Activated T-helper 17 cell treated with anti-CD3 and anti-CD28 coated beads, Interleukin-2, amount 50 U/mL, for 72 hours (primary cell): ENCODE data around the gene STRC. TPM values are rescaled to one million over a fixed set of nuclear protein-coding genes. Genes with fewer than 3 reads are reported as not detected.
"Not testable (repeated sequence)": the region's sequence is repeated elsewhere in the genome, so short reads cannot be mapped to it uniquely, and the experiment has no call there.

Experiments used
- ATAC-seq: fragments of 150-1000 bp; cut with Tn5 transposase; replicated peaks from 2 replicates; pipeline ENCODE4 v1.10.0; 2021; ENCODE audit warnings: mild to moderate bottlenecking, moderate library complexity
- H3K27ac Mint-ChIP-seq: one replicate; pipeline ENCODE4 v1.8.0; 2022; ENCODE audit warnings: mixed read lengths
- H3K27me3 Mint-ChIP-seq: one replicate; pipeline ENCODE4 v1.8.0; 2022; ENCODE audit warnings: mixed read lengths
- H3K36me3 Mint-ChIP-seq: one replicate; pipeline ENCODE4 v1.8.0; 2022; ENCODE audit warnings: low read depth, mild to moderate bottlenecking, mixed read lengths
- H3K4me1 Mint-ChIP-seq: one replicate; pipeline ENCODE4 v1.8.0; 2022; ENCODE audit warnings: mixed read lengths
- H3K4me3 Mint-ChIP-seq: one replicate; pipeline ENCODE4 v1.8.0; 2022; ENCODE audit warnings: mild to moderate bottlenecking, mixed read lengths
- H3K9me3 Mint-ChIP-seq: one replicate; pipeline ENCODE4 v1.8.0; 2022; ENCODE audit warnings: mixed read lengths
- total RNA-seq, 2 donors: library from RNA; stranded (reverse); gene quantifications; one replicate each; pipeline ENCODE4 v1.2.3, GENCODE V29; 2022

Gene STRC
- total RNA-seq, 2 donors from 2014 or later: 1.1 to 4.4 TPM

GRCh38 chr15:43593328-43594190 is 25.0 kb downstream of the STRC start, which contains the start of gene CKMT1B:
TSS of gene CKMT1B (plus strand) at chr15:43594027. CDS start at chr15:43594219, 192 bp downstream.
- not testable (repeated sequence) for H3K27ac Mint-ChIP-seq, H3K4me3 Mint-ChIP-seq, H3K36me3 Mint-ChIP-seq, H3K9me3 Mint-ChIP-seq, H3K4me1 Mint-ChIP-seq
- peaks cover 11% of the 10 kb centered on the region for H3K27me3 Mint-ChIP-seq
- peak; percentile 31 for ATAC-seq

GRCh38 chr15:43592841-43593240 is 25.8 kb downstream of the STRC start:
- H3K27me3 Mint-ChIP-seq, ATAC-seq, H3K9me3 Mint-ChIP-seq, H3K4me1 Mint-ChIP-seq, H3K4me3 Mint-ChIP-seq, H3K36me3 Mint-ChIP-seq, H3K27ac Mint-ChIP-seq: not testable (repeated sequence)

- H3K4me3 Mint-ChIP-seq, H3K9me3 Mint-ChIP-seq, H3K4me1 Mint-ChIP-seq, H3K36me3 Mint-ChIP-seq, H3K27ac Mint-ChIP-seq, H3K27me3 Mint-ChIP-seq: not testable (repeated sequence)
- ATAC-seq: peak; percentile 99
Observed at GRCh38 chr15:43589778-43590466, 28.7 kb downstream of the STRC start, which contains the start of gene PPIP5K1. TSS of gene PPIP5K1 (minus strand) at chr15:43590208. CDS start at chr15:43584504, 5,704 bp downstream.

GRCh38 chr15:43574607-43575006 is 44.0 kb downstream of the STRC start:
- H3K27me3 Mint-ChIP-seq, H3K4me1 Mint-ChIP-seq, H3K36me3 Mint-ChIP-seq, H3K4me3 Mint-ChIP-seq, H3K27ac Mint-ChIP-seq, H3K9me3 Mint-ChIP-seq: not testable (repeated sequence)
- peak; percentile 76 for ATAC-seq

GRCh38 chr15:43566615-43567014 is 52.0 kb downstream of the STRC start:
- not testable (repeated sequence) for H3K9me3 Mint-ChIP-seq, H3K4me1 Mint-ChIP-seq, ATAC-seq, H3K27me3 Mint-ChIP-seq, H3K4me3 Mint-ChIP-seq, H3K36me3 Mint-ChIP-seq, H3K27ac Mint-ChIP-seq

- not testable (repeated sequence) for H3K4me3 Mint-ChIP-seq, H3K9me3 Mint-ChIP-seq, H3K4me1 Mint-ChIP-seq, ATAC-seq, H3K27ac Mint-ChIP-seq, H3K36me3 Mint-ChIP-seq, H3K27me3 Mint-ChIP-seq
Observed at GRCh38 chr15:43563793-43564192, 54.8 kb downstream of the STRC start.

- not testable (repeated sequence) for H3K27me3 Mint-ChIP-seq, H3K27ac Mint-ChIP-seq, H3K36me3 Mint-ChIP-seq, H3K4me1 Mint-ChIP-seq, H3K9me3 Mint-ChIP-seq, H3K4me3 Mint-ChIP-seq, ATAC-seq
Observed at GRCh38 chr15:43562753-43563152, 55.8 kb downstream of the STRC start.

- no peak for ATAC-seq
- H3K36me3 Mint-ChIP-seq: peaks cover 13% of the 10 kb centered on the region
- no peaks in the 10 kb centered on the region for H3K9me3 Mint-ChIP-seq
- H3K4me3 Mint-ChIP-seq: no peak overlapping the region
- no peak overlapping the region for H3K27ac Mint-ChIP-seq
- no peaks in the 10 kb centered on the region for H3K4me1 Mint-ChIP-seq
- H3K27me3 Mint-ChIP-seq: no peaks in the 10 kb centered on the region
Observed at GRCh38 chr15:43552986-43553385, 65.6 kb downstream of the STRC start.

GRCh38 chr15:43552256-43552655 is 66.3 kb downstream of the STRC start:
- peaks cover 5% of the 10 kb centered on the region for H3K36me3 Mint-ChIP-seq
- no peak for ATAC-seq
- no peaks in the 10 kb centered on the region for H3K9me3 Mint-ChIP-seq
- H3K27ac Mint-ChIP-seq: no peak overlapping the region
- H3K4me3 Mint-ChIP-seq: no peak overlapping the region
- no peaks in the 10 kb centered on the region for H3K4me1 Mint-ChIP-seq
- H3K27me3 Mint-ChIP-seq: no peaks in the 10 kb centered on the region

- Mint-ChIP-seq H3K4me1 (no peaks in the 10 kb centered on the region), H3K27ac (no peak overlapping the region), H3K27me3 (no peaks in the 10 kb centered on the region), H3K9me3 (no peaks in the 10 kb centered on the region), H3K36me3 (no peaks in the 10 kb centered on the region), H3K4me3 (no peak overlapping the region)
- no peak for ATAC-seq
Observed at GRCh38 chr15:43550527-43551363, 67.9 kb downstream of the STRC start.

Other genes starting within 250 kb of the STRC start
- 10 to 100 TPM; 18.6 to 20.6 TPM for gene ZSCAN29, start 247.8 kb downstream of the STRC start, total RNA-seq
- gene TUBGCP4, start 247.7 kb downstream of the STRC start, total RNA-seq: 10 to 100 TPM; 32.3 to 41.3 TPM
- gene TP53BP1, start 125.6 kb downstream of the STRC start, total RNA-seq: 10 to 100 TPM; 29.9 to 30.9 TPM
- gene MAP1A, start 101.2 kb downstream of the STRC start, total RNA-seq: 1 to 10 TPM; 1.7 to 3.5 TPM
- 10 to 100 TPM; 20.2 to 43.6 TPM for gene PPIP5K1, start 28.6 kb downstream of the STRC start, total RNA-seq
- gene CKMT1B, start 24.8 kb downstream of the STRC start, total RNA-seq: under 1 TPM in 1 of 2 donors, not detected in 1; 0.32 TPM
- gene CATSPER2, start 30.0 kb upstream of the STRC start, total RNA-seq: 1 to 10 TPM; 2.5 to 8.8 TPM
- under 1 TPM in 1 of 2 donors, not detected in 1; 0.28 TPM for gene CKMT1A, start 75.1 kb upstream of the STRC start, total RNA-seq
- 100 to 1,000 TPM; 193 to 253 TPM for gene PDIA3, start 127.6 kb upstream of the STRC start, total RNA-seq
- gene ELL3, start 158.2 kb upstream of the STRC start, total RNA-seq: 1 to 10 TPM in 1 of 2 donors, under 1 TPM in 1; 0.54 to 1.4 TPM
- 100 to 1,000 TPM; 521 to 550 TPM for gene SERF2, start 173.5 kb upstream of the STRC start, total RNA-seq
- under 1 TPM; 0.17 to 0.24 TPM for gene SERINC4, start 181.4 kb upstream of the STRC start, total RNA-seq
- gene HYPK, start 181.8 kb upstream of the STRC start, total RNA-seq: 10 to 100 TPM; 15.6 to 17.5 TPM
- 10 to 100 TPM; 46.5 to 63.4 TPM for gene MFAP1, start 205.9 kb upstream of the STRC start, total RNA-seq
- gene WDR76, start 208.2 kb upstream of the STRC start, total RNA-seq: 10 to 100 TPM; 73.0 to 86.2 TPM